GM18526 (cell line): ENCODE results near the gene SLC47A1.

Experiments used
- POLR2A ChIP-seq: IDR thresholded peaks from 3 replicates; pipeline ENCODE4 v1.6.1; 2011; ENCODE audit not compliant: insufficient read length; ENCODE audit errors: extremely low read depth

SLC47A1 gene

GRCh38 chr17:19533718-19534561 lies at the start of gene SLC47A1:
Gene SLC47A1 (plus strand): TSS chr17:19533854. CDS start chr17:19533940, 86 bp downstream.
- no peak for TF ChIP-seq POLR2A

GRCh38 chr17:19485800-19486340 lies 47.8 kb upstream of the SLC47A1 start:
- no peak for TF ChIP-seq POLR2A

GRCh38 chr17:19486351-19487023 lies 47.2 kb upstream of the SLC47A1 start:
- TF ChIP-seq POLR2A, result no peak

GRCh38 chr17:19487024-19487600 lies 46.5 kb upstream of the SLC47A1 start:
- no peak for TF ChIP-seq POLR2A

- TF ChIP-seq POLR2A, result no peak
Observed at GRCh38 chr17:19492141-19492540, 41.5 kb upstream of the SLC47A1 start.

- TF ChIP-seq POLR2A, result no peak
Observed at GRCh38 chr17:19494961-19495806, 38.5 kb upstream of the SLC47A1 start.

- no peak for TF ChIP-seq POLR2A
Observed at GRCh38 chr17:19495828-19496528, 37.7 kb upstream of the SLC47A1 start.

- no peak for TF ChIP-seq POLR2A
Observed at GRCh38 chr17:19497624-19498023, 36.0 kb upstream of the SLC47A1 start.

GRCh38 chr17:19501219-19501618 lies 32.4 kb upstream of the SLC47A1 start:
- no peak for TF ChIP-seq POLR2A

GRCh38 chr17:19502517-19502916 lies 31.1 kb upstream of the SLC47A1 start:
- TF ChIP-seq POLR2A, result no peak

- no peak for TF ChIP-seq POLR2A
Observed at GRCh38 chr17:19507775-19508576, 25.7 kb upstream of the SLC47A1 start.

- no peak for TF ChIP-seq POLR2A
Observed at GRCh38 chr17:19508577-19508867, 25.1 kb upstream of the SLC47A1 start.

GRCh38 chr17:19510903-19511302 lies 22.8 kb upstream of the SLC47A1 start:
- TF ChIP-seq POLR2A, result no peak
